ENCODE data around the gene FAAP20. TPM values are rescaled to one million over a fixed set of nuclear protein-coding genes. Genes with fewer than 3 reads are reported as not detected.

Gene FAAP20
- total and polyA plus RNA-seq, 2 donors (not counting 3 experiments of a cell fraction or from before 2014, with no cell fraction given): 31.5 to 62.6 TPM

GRCh38 chr1:2202008-2202575, 7.5 kb upstream of the FAAP20 start:
- POLR2A ChIA-PET: interaction anchor here (0.6 to 1.5 kb wide), 2 partner anchors 25 to 27 kb away, joined by 3 read pairs; no protein-coding TSS in a partner anchor
- intact Hi-C loops (cut with micrococcal nuclease): no loop called here
- CTCF ChIA-PET: interaction anchor here (0.7 to 12.3 kb wide), 2 partner anchors 181 to 1251 kb away, joined by 3 to 631 read pairs; no protein-coding TSS in a partner anchor

More at GRCh38 chr1:2202008-2202575, 7.5 kb upstream of the FAAP20 start:
- no TSS peak for BruUV-seq (replicated peaks)
- Histone ChIP-seq H3K4me3 (replicated peaks in 1 of 3; ENCODE audit: insufficient read depth in 1 of 3, low read depth in 1 of 3, low read length in 3 of 3) (no peak overlapping the region), H2AFZ (ENCODE audit: low read depth, low read length) (no peak overlapping the region), H3K36me3 (ENCODE audit: control insufficient read depth in 2 of 2, extremely low read depth in 1 of 2, insufficient read depth in 2 of 2, low read length in 2 of 2) (no peaks in the 10 kb centered on the region), H3K9me3 (replicated peaks; ENCODE audit: control insufficient read depth, insufficient read depth, low read length) (no peaks in the 10 kb centered on the region), H4K20me1 (replicated peaks; ENCODE audit: control insufficient read depth, extremely low read depth, insufficient read depth, low read length) (no peaks in the 10 kb centered on the region), H3K4me1 (ENCODE audit: control insufficient read depth, extremely low read depth, insufficient read depth, low read length) (peaks cover 16% of the 10 kb centered on the region), H3K4me2 (ENCODE audit: insufficient read depth, low read length) (no peak overlapping the region), H3K27me3 (ENCODE audit: control insufficient read depth in 2 of 2, insufficient read depth in 2 of 2, low read length in 2 of 2) (no peaks in the 10 kb centered on the region), H3K27ac (ENCODE audit: insufficient read depth, low read depth, low read length) (no peak overlapping the region), H3K79me2 (ENCODE audit: control insufficient read depth, insufficient read depth, low read length) (no peaks in the 10 kb centered on the region), H3K9ac (replicated peaks; ENCODE audit: extremely low read depth, insufficient read depth, low read length) (no peak overlapping the region), H3K9me1 (replicated peaks; ENCODE audit: control insufficient read depth, extremely low read depth, insufficient read depth, low read length) (no peaks in the 10 kb centered on the region)
- no peak for TF ChIP-seq MYC (IDR thresholded peaks at IDR 0.05; ENCODE audit: low read depth, low read length)
- TF ChIP-seq, protein P1, sequence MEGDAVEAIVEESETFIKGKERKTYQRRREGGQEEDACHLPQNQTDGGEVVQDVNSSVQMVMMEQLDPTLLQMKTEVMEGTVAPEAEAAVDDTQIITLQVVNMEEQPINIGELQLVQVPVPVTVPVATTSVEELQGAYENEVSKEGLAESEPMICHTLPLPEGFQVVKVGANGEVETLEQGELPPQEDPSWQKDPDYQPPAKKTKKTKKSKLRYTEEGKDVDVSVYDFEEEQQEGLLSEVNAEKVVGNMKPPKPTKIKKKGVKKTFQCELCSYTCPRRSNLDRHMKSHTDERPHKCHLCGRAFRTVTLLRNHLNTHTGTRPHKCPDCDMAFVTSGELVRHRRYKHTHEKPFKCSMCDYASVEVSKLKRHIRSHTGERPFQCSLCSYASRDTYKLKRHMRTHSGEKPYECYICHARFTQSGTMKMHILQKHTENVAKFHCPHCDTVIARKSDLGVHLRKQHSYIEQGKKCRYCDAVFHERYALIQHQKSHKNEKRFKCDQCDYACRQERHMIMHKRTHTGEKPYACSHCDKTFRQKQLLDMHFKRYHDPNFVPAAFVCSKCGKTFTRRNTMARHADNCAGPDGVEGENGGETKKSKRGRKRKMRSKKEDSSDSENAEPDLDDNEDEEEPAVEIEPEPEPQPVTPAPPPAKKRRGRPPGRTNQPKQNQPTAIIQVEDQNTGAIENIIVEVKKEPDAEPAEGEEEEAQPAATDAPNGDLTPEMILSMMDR (IDR thresholded peaks at IDR 0.05; ENCODE audit: extremely low read depth in 1 of 2, insufficient read depth in 1 of 2, low read depth in 1 of 2, low read length in 2 of 2): no peak
- TF ChIP-seq POLR2A (IDR thresholded peaks at IDR 0.05; ENCODE audit: low read depth, low read length): no peak
- TF ChIP-seq FOS (IDR thresholded peaks at IDR 0.05; ENCODE audit: borderline replicate concordance, insufficient read depth, low read length): no peak
- TF ChIP-seq EZH2 (IDR thresholded peaks at IDR 0.05; ENCODE audit: borderline replicate concordance, low read depth, low read length, severe bottlenecking): no peak
- no peak for TF ChIP-seq GATA2 (IDR thresholded peaks at IDR 0.05; ENCODE audit: insufficient read depth, insufficient read length, low read depth, low read length)
- TF ChIP-seq POLR2AphosphoS5 (IDR thresholded peaks at IDR 0.05; ENCODE audit: insufficient read depth, low read depth, low read length): no peak
- no peak for TF ChIP-seq JUN (IDR thresholded peaks at IDR 0.05; ENCODE audit: borderline replicate concordance, insufficient read depth, insufficient read length, low read depth)
- no peak for TF ChIP-seq MAX (IDR thresholded peaks at IDR 0.05; ENCODE audit: insufficient read depth, insufficient read length)
- no peak for DNase-seq (ENCODE audit: low read depth, low spot score)
- dilution Hi-C loops (cut with MboI; ENCODE audit: extremely low pct_ligation_motif_present, low sequenced_read_pairs): no loop called here
- FAIRE-seq: no peak
